Thyroid gland (tissue), 4 donors: Measurements from ENCODE around the gene BMS1. TPM values are rescaled to one million over a fixed set of nuclear protein-coding genes. Genes with fewer than 3 reads are reported as not detected.
"Not testable (repeated sequence)": the region's sequence is repeated elsewhere in the genome, so short reads cannot be mapped to it uniquely, and the experiment has no call there.

Experiments used
- DNase-seq, 2 donors: peaks; one replicate each; pipeline ENCODE4 v3.0.0-alpha.2; 2019
- H3K27ac ChIP-seq, 3 donors: fragments of 200-600 bp; sonication (generic); 1 replicate in 2 of 3; 2 replicates in 1 of 3; pipeline ENCODE4 v1.5.1; 2016 to 2019; ENCODE audit warnings: mild to moderate bottlenecking in 1 of 3, moderate library complexity in 1 of 3
- H3K27me3 ChIP-seq: fragments of 200-600 bp; sonication (generic); one replicate; pipeline ENCODE4 v1.5.1; 2019
- H3K36me3 ChIP-seq, 2 donors: fragments of 200-600 bp; sonication (generic); one replicate each; pipeline ENCODE4 v1.5.1; 2016 to 2019
- H3K4me1 ChIP-seq, 2 donors: fragments of 200-600 bp; sonication (generic); one replicate each; pipeline ENCODE4 v1.5.1; 2017 to 2019
- H3K4me3 ChIP-seq, 3 donors: fragments of 200-600 bp; sonication (generic); replicated peaks in 1 of 3; 1 replicate in 2 of 3; 2 replicates in 1 of 3; pipeline ENCODE4 v1.5.1; 2016; ENCODE audit warnings: mild to moderate bottlenecking in 1 of 3
- H3K9me3 ChIP-seq: fragments of 200-600 bp; sonication (generic); one replicate; pipeline ENCODE4 v1.5.1; 2017
- CTCF ChIP-seq, 6 experiments: fragments of 200-600 bp in 3 of 6; fragments of 450-650 bp in 3 of 6; sonication (generic) in 3 of 6; IDR thresholded peaks; one replicate each; pipeline ENCODE4 v1.5.1; 2016 to 2019; ENCODE audit warnings: antibody characterized with exemption in 6 of 6, mild to moderate bottlenecking in 2 of 6, inconsistent platforms in 1 of 6, moderate library complexity in 1 of 6
- POLR2A ChIP-seq, 2 donors: fragments of 450-650 bp; IDR thresholded peaks; one replicate each; pipeline ENCODE4 v1.6.1; 2017; ENCODE audit warnings: antibody characterized with exemption in 2 of 2, mild to moderate bottlenecking in 2 of 2, moderate library complexity in 1 of 2
- WGBS, 2 donors: methylation state at CpG; one replicate each; pipeline ENCODE4 v1.1.5; 2017; 5-methylcytosine and 5-hydroxymethylcytosine counted together
- intact Hi-C: fragments of 100-400 bp; cut with DNase I; formaldehyde crosslinking; loops from one replicate; pipeline ENCODE4 v1.15.1; 2023
- total RNA-seq, 4 donors: library from RNA; depleted of rRNA; stranded (reverse); fragments of >200 nt; gene quantifications; one replicate each; pipeline ENCODE4 v1.2.3, GENCODE V29; 2016

Gene BMS1
- total RNA-seq, 4 donors from 2014 or later: 12.6 to 19.1 (median 15.8) TPM

GRCh38 chr10:42827201-42827600 lies 44.6 kb downstream of the BMS1 start:
- H3K4me3 ChIP-seq: no peak overlapping the region
- H3K4me1 ChIP-seq: no peaks in the 10 kb centered on the region
- WGBS, 2 donors: 72 to 75% methylated on average over 4 to 6 of the region's 6 CpGs
- H3K27me3 ChIP-seq: no peaks in the 10 kb centered on the region
- H3K27ac ChIP-seq: no peak overlapping the region
- no peak for DNase-seq
- no peaks in the 10 kb centered on the region for H3K9me3 ChIP-seq
- TF ChIP-seq CTCF (IDR thresholded peaks at IDR 0.05) (no peak), POLR2A (IDR thresholded peaks at IDR 0.05) (no peak)
- peaks cover 30 to 36% of the 10 kb centered on the region in 2 donors for H3K36me3 ChIP-seq
- intact Hi-C loops: no loop called here

DNA sequence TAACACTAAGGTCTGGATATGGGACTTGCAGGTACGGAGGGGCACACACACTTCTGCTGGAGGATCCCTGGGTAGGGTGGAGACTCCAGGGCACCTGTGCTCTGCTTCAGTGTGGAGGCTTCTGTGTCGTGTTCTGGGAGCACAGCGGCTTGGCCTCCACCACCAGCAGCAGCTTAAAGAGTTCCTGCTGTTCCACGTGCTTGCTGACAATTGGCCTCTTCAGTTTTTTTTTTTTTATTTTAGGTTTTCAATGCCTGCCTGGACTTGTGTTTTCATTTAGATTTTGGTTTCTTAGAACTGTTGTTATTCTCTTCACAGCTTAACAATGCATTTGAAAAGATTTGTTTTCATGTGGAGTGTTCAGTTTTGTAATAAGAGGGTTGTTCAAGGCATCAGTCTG lies 45.8 kb downstream of the BMS1 start:
- WGBS, 2 donors: 91 to 92% methylated on average over 4 of the region's 4 CpGs
- peaks cover 32 to 33% of the 10 kb centered on the region in 2 donors for H3K36me3 ChIP-seq
- intact Hi-C loops, H3K4me3 ChIP-seq, H3K4me1 ChIP-seq, H3K27ac ChIP-seq, H3K9me3 ChIP-seq, H3K27me3 ChIP-seq, DNase-seq: not testable (repeated sequence)

DNA sequence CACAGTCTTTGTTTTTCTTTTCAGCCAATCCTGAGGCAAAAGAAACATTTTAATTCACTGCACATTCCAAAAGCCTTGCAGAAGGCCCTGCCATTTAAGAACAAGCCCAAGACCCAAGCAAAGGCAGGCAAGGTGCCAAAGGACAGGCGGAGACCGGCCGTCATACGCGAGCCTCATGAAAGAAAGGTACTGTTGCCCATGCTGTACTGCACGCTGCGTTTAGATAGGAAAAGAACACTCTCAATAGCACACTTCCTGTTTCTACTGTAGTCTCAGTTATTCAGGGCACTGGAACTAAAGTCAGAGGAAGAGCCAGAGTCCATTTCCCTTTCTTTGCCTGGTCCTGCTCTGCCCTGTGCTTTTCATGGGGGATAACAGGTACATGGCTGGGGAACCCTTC lies 47.6 kb downstream of the BMS1 start:
- H3K27me3 ChIP-seq: no peaks in the 10 kb centered on the region
- no peaks in the 10 kb centered on the region for H3K9me3 ChIP-seq
- no peak overlapping the region for H3K4me3 ChIP-seq
- no peak for TF ChIP-seq CTCF (IDR thresholded peaks at IDR 0.05)
- TF ChIP-seq POLR2A (IDR thresholded peaks at IDR 0.05): no peak
- DNase-seq: peak in 1 of 2 donors; percentile 26
- peaks cover 22 to 23% of the 10 kb centered on the region in 2 donors for H3K36me3 ChIP-seq
- no peak overlapping the region for H3K27ac ChIP-seq
- intact Hi-C loops: no loop called here
- 63 to 73% methylated on average over 7 of the region's 7 CpGs for WGBS, 2 donors
- H3K4me1 ChIP-seq: no peaks in the 10 kb centered on the region

DNA sequence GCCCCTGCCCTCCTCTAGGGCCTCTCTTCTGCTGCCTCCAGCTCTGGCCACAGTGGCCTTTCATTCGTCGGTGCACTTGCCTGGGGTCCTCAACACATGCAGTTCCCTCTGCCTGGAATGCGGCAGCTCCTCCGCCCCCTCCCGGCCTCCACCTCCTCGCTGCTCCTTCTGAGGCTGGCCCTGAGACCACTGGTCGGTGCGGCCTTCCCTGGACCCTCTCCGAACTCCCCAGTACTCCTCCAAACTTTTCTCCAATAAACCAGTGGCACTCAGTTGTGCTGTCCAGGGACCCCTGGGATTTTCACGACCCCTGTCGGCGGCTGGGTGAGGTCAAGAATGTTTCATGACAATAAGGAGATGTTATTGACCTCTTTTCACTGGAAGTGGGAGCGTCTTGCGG lies 53.5 kb downstream of the BMS1 start:
- WGBS, 2 donors: 49 to 51% methylated on average over 14 of the region's 14 CpGs

DNA sequence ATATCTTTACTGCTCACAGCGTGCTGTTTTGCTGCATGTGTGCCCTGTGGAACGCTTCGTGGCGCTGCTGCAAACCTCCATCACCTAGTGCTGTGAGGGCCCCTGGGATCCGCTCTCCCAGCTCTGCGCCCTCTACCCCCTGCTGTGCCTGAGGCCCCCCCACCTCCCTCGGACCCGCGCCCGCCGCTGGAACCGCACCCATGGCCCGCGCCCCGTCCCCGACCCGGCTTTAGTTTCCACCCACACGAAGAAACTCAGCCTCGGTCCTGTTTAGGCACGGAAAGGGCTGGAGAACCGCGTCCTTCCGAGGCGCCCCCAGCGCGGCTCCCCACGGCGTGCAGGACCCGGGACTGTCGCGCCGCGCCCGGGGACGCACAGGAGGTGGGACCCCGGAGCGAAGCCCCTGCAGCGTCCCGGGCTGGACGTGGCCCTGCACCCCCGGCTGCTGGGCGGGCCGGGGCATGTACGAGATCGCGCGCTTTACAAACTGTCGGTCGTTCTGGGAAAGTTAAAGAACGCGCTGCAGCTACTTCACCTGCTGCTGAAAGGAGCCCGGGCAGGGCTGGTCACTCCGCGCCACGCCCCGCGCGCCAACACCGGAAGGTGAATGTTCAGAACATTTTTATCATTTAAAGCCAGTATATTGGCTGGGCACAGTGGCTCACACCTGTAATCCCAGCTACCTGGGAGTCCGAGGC lies 54.3 kb downstream of the BMS1 start:
- no peaks in the 10 kb centered on the region for H3K9me3 ChIP-seq
- peaks cover 4 to 9% of the 10 kb centered on the region in 2 donors for H3K4me1 ChIP-seq
- DNase-seq: peak; percentile 15 to 38
- intact Hi-C loops: no loop called here
- no peaks in the 10 kb centered on the region for H3K27me3 ChIP-seq
- H3K36me3 ChIP-seq: peaks cover 0 to 5% of the 10 kb centered on the region in 2 donors
- H3K27ac ChIP-seq: no peak overlapping the region
- peak overlapping the region in 1 of 3 donors; percentile 24 for H3K4me3 ChIP-seq
- TF ChIP-seq POLR2A (IDR thresholded peaks at IDR 0.05) (no peak), CTCF (IDR thresholded peaks at IDR 0.05) (no peak)
- WGBS, 2 donors: 3 to 4% methylated on average over 21 to 36 of the region's 60 CpGs

More for the DNA sequence above, 53.5 kb downstream of the BMS1 start:
- Histone ChIP-seq H3K27ac (no peak overlapping the region), H3K4me3 (no peak overlapping the region), H3K9me3 (no peaks in the 10 kb centered on the region), H3K27me3 (no peaks in the 10 kb centered on the region), H3K4me1 (peaks cover 4 to 9% of the 10 kb centered on the region in 2 donors), H3K36me3 (peaks cover 6 to 13% of the 10 kb centered on the region in 2 donors)
- DNase-seq: no peak
- intact Hi-C loops: no loop called here
- TF ChIP-seq POLR2A (IDR thresholded peaks at IDR 0.05) (no peak), CTCF (IDR thresholded peaks at IDR 0.05) (no peak)

DNA sequence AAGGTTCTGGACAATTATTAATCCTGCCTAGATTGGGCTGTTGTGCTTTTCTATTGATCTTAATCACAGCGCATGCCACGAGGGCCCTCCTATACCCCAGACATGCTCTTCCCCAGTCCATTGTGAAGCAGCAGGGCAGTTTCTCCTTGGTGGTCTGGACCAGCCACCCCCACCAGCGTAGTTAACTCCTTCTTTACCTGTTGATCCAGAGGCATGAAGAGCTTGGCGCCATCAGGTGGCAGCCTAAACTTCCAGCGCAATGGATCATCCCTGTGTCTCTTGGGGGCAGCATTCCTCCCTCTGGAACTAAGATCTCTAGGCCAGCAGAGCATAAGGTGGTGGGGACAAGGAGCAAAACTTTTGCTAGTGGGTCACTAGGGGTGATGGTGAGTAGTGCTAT lies 62.2 kb downstream of the BMS1 start:
- H3K4me3 ChIP-seq, DNase-seq, H3K27ac ChIP-seq, H3K27me3 ChIP-seq, H3K4me1 ChIP-seq, H3K9me3 ChIP-seq, H3K36me3 ChIP-seq, intact Hi-C loops: not testable (repeated sequence)
- WGBS, 2 donors: 6 to 11% methylated on average over 5 of the region's 5 CpGs

- H3K27ac ChIP-seq, H3K36me3 ChIP-seq, intact Hi-C loops, H3K4me1 ChIP-seq, DNase-seq, H3K9me3 ChIP-seq, H3K4me3 ChIP-seq, H3K27me3 ChIP-seq: not testable (repeated sequence)
- 92% methylated on average over 5 of the region's 28 CpGs; no CpG with 5 or more reads in 1 of the 2 donors for WGBS, 2 donors
Observed at GRCh38 chr10:42847261-42847660, 64.7 kb downstream of the BMS1 start.
